Measurements from ENCODE around the gene FGFBP3. TPM values are rescaled to one million over a fixed set of nuclear protein-coding genes. Genes with fewer than 3 reads are reported as not detected.

The FGFBP3 gene
- total and polyA plus RNA-seq, 2 experiments from 2014 or later: 65.7 to 73.9 TPM

- Histone ChIP-seq H3F3A (replicated peaks; ENCODE audit: low read depth) (peaks cover 15% of the 10 kb centered on the region; the same call in 1 of the 2 replicates), H4K20me1 (replicated peaks; ENCODE audit: insufficient read depth) (no peaks in the 10 kb centered on the region), H3K79me2 (replicated peaks; ENCODE audit: insufficient read depth) (no peaks in the 10 kb centered on the region), H3K4me1 (ENCODE audit: insufficient read depth) (peaks cover 46% of the 10 kb centered on the region), H3K9me2 (ENCODE audit: insufficient read depth) (peaks cover 13% of the 10 kb centered on the region; the same call in 1 of the 2 replicates), H3K27ac (ENCODE audit: low read depth) (peak overlapping the region; percentile 99), H3K27me3 (ENCODE audit: insufficient read depth) (no peaks in the 10 kb centered on the region), H3K36me3 (ENCODE audit: insufficient read depth) (no peaks in the 10 kb centered on the region), H3K4me3 (peak overlapping the region; percentile 43; the same call in 1 of the 2 replicates), H2AFZ (no peak overlapping the region), H3K4me2 (peak overlapping the region; percentile 58)
- DNase-seq (ENCODE audit: low spot score) (no peak), ATAC-seq (no peak)
- peak overlapping the region; percentile 98 for H3K27ac Mint-ChIP-seq
- H3K27me3 Mint-ChIP-seq (ENCODE audit: insufficient read depth, low read depth, poor library complexity): peaks cover 9% of the 10 kb centered on the region
- H3K9me3 Mint-ChIP-seq: no peaks in the 10 kb centered on the region; the same call in 2 of the 3 replicates
- peaks cover 4% of the 10 kb centered on the region; the same call in 2 of the 3 replicates for H3K36me3 Mint-ChIP-seq (ENCODE audit: low read depth)
- TF ChIP-seq EZH2 (IDR thresholded peaks at IDR 0.05; ENCODE audit: low read depth, unreplicated experiment) (no peak), ZNF114 (CRISPR knock-in tag; IDR thresholded peaks at IDR 0.05) (no peak), NANOG (IDR thresholded peaks at IDR 0.05; ENCODE audit: borderline replicate concordance) (peak; percentile 89; the same call in 1 of the 2 replicates)
- H3K4me1 Mint-ChIP-seq: peaks cover 55% of the 10 kb centered on the region
- H3K4me3 Mint-ChIP-seq: peak overlapping the region; percentile 74
Measured at GRCh38 chr10:91886954-91887271, 22.4 kb downstream of the FGFBP3 start.

- H3K4me3 ChIP-seq: no peak overlapping the region
- DNase-seq (ENCODE audit: low spot score) (no peak), ATAC-seq (no peak)
- H4K20me1 ChIP-seq (replicated peaks; ENCODE audit: insufficient read depth): no peaks in the 10 kb centered on the region
- H3K27ac ChIP-seq (ENCODE audit: low read depth): peak overlapping the region; percentile 99
- no peaks in the 10 kb centered on the region for H3K79me2 ChIP-seq (replicated peaks; ENCODE audit: insufficient read depth)
- peaks cover 6% of the 10 kb centered on the region; the same call in 1 of the 2 replicates for H3K9me2 ChIP-seq (ENCODE audit: insufficient read depth)
- Mint-ChIP-seq H3K4me3 (no peak overlapping the region; the same call in 2 of the 3 replicates), H3K27ac (peak overlapping the region; percentile 76), H3K36me3 (ENCODE audit: low read depth) (peaks cover 10% of the 10 kb centered on the region; the same call in 2 of the 3 replicates), H3K9me3 (peaks cover 5% of the 10 kb centered on the region; the same call in 1 of the 3 replicates), H3K4me1 (peaks cover 55% of the 10 kb centered on the region), H3K27me3 (ENCODE audit: insufficient read depth, low read depth, poor library complexity) (peaks cover 9% of the 10 kb centered on the region)
- H3K27me3 ChIP-seq (ENCODE audit: insufficient read depth): no peaks in the 10 kb centered on the region
- 0 out of 2 replicates have a peak overlapping the region, but pooled peaks have one; percentile 33 for H3K4me2 ChIP-seq
- H3K4me1 ChIP-seq (ENCODE audit: insufficient read depth): peaks cover 48% of the 10 kb centered on the region
- no peaks in the 10 kb centered on the region for H3K36me3 ChIP-seq (ENCODE audit: insufficient read depth)
- H3F3A ChIP-seq (replicated peaks; ENCODE audit: low read depth): peaks cover 15% of the 10 kb centered on the region; the same call in 1 of the 2 replicates
- no peak overlapping the region for H2AFZ ChIP-seq
- TF ChIP-seq ZNF331 (CRISPR knock-in tag; IDR thresholded peaks at IDR 0.05; ENCODE audit: low read depth): no peak
- TF ChIP-seq ZNF462 (CRISPR knock-in tag; IDR thresholded peaks at IDR 0.05): no peak
- no peak for TF ChIP-seq EZH2 (IDR thresholded peaks at IDR 0.05; ENCODE audit: low read depth, unreplicated experiment)
- no peak for TF ChIP-seq EZH2phosphoT487 (IDR thresholded peaks at IDR 0.05; ENCODE audit: unreplicated experiment)
- TF ChIP-seq JUNB (IDR thresholded peaks at IDR 0.05; ENCODE audit: unreplicated experiment): no peak
- TF ChIP-seq POLR2AphosphoS5 (IDR thresholded peaks at IDR 0.05; ENCODE audit: low read depth): no peak
- TF ChIP-seq ETS1 (IDR thresholded peaks at IDR 0.05): no peak
- TF ChIP-seq REST (IDR thresholded peaks at IDR 0.05; ENCODE audit: unreplicated experiment): no peak
Measured at GRCh38 chr10:91885362-91886079, 23.8 kb downstream of the FGFBP3 start.

Measured in GM23338 (cell line).